ENCODE data around the gene DOLPP1. TPM values are rescaled to one million over a fixed set of nuclear protein-coding genes. Genes with fewer than 3 reads are reported as not detected.
"Not testable (repeated sequence)": the region's sequence is repeated elsewhere in the genome, so short reads cannot be mapped to it uniquely, and the experiment has no call there.

DOLPP1 gene
- total RNA-seq (2014; rRNA removed; shearing (Covaris generic)): 12.4 and 12.9 TPM in 2 replicates
- polyA plus RNA-seq (2015; cell fraction: cytosol; rRNA removed): 18.0 and 24.1 TPM in 2 replicates
- polyA plus RNA-seq (2015; cell fraction: nucleus; rRNA removed): 9.6 and 18.2 TPM in 2 replicates

- in situ Hi-C loops (cut with HindIII; ENCODE audit: low pct_unique_long_range_greater_than_20kb, low sequenced_read_pairs): no loop called here
- DNase-seq (ENCODE audit: low read depth, low spot score): peak; percentile 99
These were observed at the start of gene DOLPP1 for GRCh38 chr9:129080601-129081387. TSS of gene DOLPP1 (plus strand) at chr9:129081111. CDS start at chr9:129081132, 21 bp downstream.

- in situ Hi-C loops (cut with HindIII; ENCODE audit: low pct_unique_long_range_greater_than_20kb, low sequenced_read_pairs): no loop called here
- DNase-seq (ENCODE audit: low read depth, low spot score): no peak
These were observed 49.4 kb upstream of the DOLPP1 start for GRCh38 chr9:129031514-129031913.

- DNase-seq (ENCODE audit: low read depth, low spot score): no peak
- in situ Hi-C loops (cut with HindIII; ENCODE audit: low pct_unique_long_range_greater_than_20kb, low sequenced_read_pairs): no loop called here
These were observed 48.3 kb upstream of the DOLPP1 start for GRCh38 chr9:129032541-129033159.

- in situ Hi-C loops (cut with HindIII; ENCODE audit: low pct_unique_long_range_greater_than_20kb, low sequenced_read_pairs): no loop called here
- no peak for DNase-seq (ENCODE audit: low read depth, low spot score)
These were observed 47.7 kb upstream of the DOLPP1 start for GRCh38 chr9:129033216-129033615.

- DNase-seq (ENCODE audit: low read depth, low spot score); in situ Hi-C loops (cut with HindIII; ENCODE audit: low pct_unique_long_range_greater_than_20kb, low sequenced_read_pairs): not testable (repeated sequence)
These were observed 45.1 kb upstream of the DOLPP1 start for GRCh38 chr9:129035838-129036237.

- DNase-seq (ENCODE audit: low read depth, low spot score): peak; percentile 99
- in situ Hi-C loops (cut with HindIII; ENCODE audit: low pct_unique_long_range_greater_than_20kb, low sequenced_read_pairs): no loop called here
These were observed 44.5 kb upstream of the DOLPP1 start, which contains the start of gene MIGA2 for GRCh38 chr9:129036241-129036922. TSS of gene MIGA2 (plus strand) at chr9:129036626. CDS start at chr9:129040595, 3,969 bp downstream.

GRCh38 chr9:129036923-129037766 lies 43.8 kb upstream of the DOLPP1 start:
- in situ Hi-C loops (cut with HindIII; ENCODE audit: low pct_unique_long_range_greater_than_20kb, low sequenced_read_pairs): no loop called here
- DNase-seq (ENCODE audit: low read depth, low spot score): no peak

GRCh38 chr9:129037767-129038098 lies 43.2 kb upstream of the DOLPP1 start:
- in situ Hi-C loops (cut with HindIII; ENCODE audit: low pct_unique_long_range_greater_than_20kb, low sequenced_read_pairs): no loop called here
- no peak for DNase-seq (ENCODE audit: low read depth, low spot score)

- in situ Hi-C loops (cut with HindIII; ENCODE audit: low pct_unique_long_range_greater_than_20kb, low sequenced_read_pairs): no loop called here
- no peak for DNase-seq (ENCODE audit: low read depth, low spot score)
These were observed 42.6 kb upstream of the DOLPP1 start for GRCh38 chr9:129038109-129038852.

GRCh38 chr9:129040113-129040643 lies 40.7 kb upstream of the DOLPP1 start:
- DNase-seq (ENCODE audit: low read depth, low spot score): no peak
- in situ Hi-C loops (cut with HindIII; ENCODE audit: low pct_unique_long_range_greater_than_20kb, low sequenced_read_pairs): no loop called here

GRCh38 chr9:129042016-129042415 lies 38.9 kb upstream of the DOLPP1 start:
- in situ Hi-C loops (cut with HindIII; ENCODE audit: low pct_unique_long_range_greater_than_20kb, low sequenced_read_pairs): no loop called here

GRCh38 chr9:129052592-129052991 lies 28.3 kb upstream of the DOLPP1 start:
- in situ Hi-C loops (cut with HindIII; ENCODE audit: low pct_unique_long_range_greater_than_20kb, low sequenced_read_pairs): no loop called here
- no peak for DNase-seq (ENCODE audit: low read depth, low spot score)

More at GRCh38 chr9:129042016-129042415, 38.9 kb upstream of the DOLPP1 start:
- DNase-seq (ENCODE audit: low read depth, low spot score): no peak

- in situ Hi-C loops (cut with HindIII; ENCODE audit: low pct_unique_long_range_greater_than_20kb, low sequenced_read_pairs): no loop called here
- DNase-seq (ENCODE audit: low read depth, low spot score): no peak
These were observed 27.9 kb upstream of the DOLPP1 start for GRCh38 chr9:129053020-129053419.

GRCh38 chr9:129054163-129054851 lies 26.6 kb upstream of the DOLPP1 start:
- in situ Hi-C loops (cut with HindIII; ENCODE audit: low pct_unique_long_range_greater_than_20kb, low sequenced_read_pairs): no loop called here
- no peak for DNase-seq (ENCODE audit: low read depth, low spot score)

GRCh38 chr9:129058965-129059795 lies 21.7 kb upstream of the DOLPP1 start:
- in situ Hi-C loops (cut with HindIII; ENCODE audit: low pct_unique_long_range_greater_than_20kb, low sequenced_read_pairs): no loop called here
- no peak for DNase-seq (ENCODE audit: low read depth, low spot score)

Data from SK-MEL-5 (cell line).